ENCODE measurements around the gene ERCC8. TPM values are rescaled to one million over a fixed set of nuclear protein-coding genes. Genes with fewer than 3 reads are reported as not detected.
"Not testable (repeated sequence)": the region's sequence is repeated elsewhere in the genome, so short reads cannot be mapped to it uniquely, and the experiment has no call there.

The ERCC8 gene
- total RNA-seq, result 21.9 TPM
- 10 to 100 TPM; 10.4 to 15.3 (median 13.7) TPM for polyA plus RNA-seq (ENCODE audit: insufficient read depth in 1 of 8, insufficient read length in 8 of 8, low replicate concordance in 1 of 8)
- long read RNA-seq, donor 1, partial matches to known transcripts, result 29 of 31 reads
- long read RNA-seq, donor 1, other reads (novel, unspliced or antisense), result 0 of 31 reads
- long read RNA-seq, donor 2, result 0 reads
- long read RNA-seq, donor 3, transcript ERCC8-201 (12 exons, 2,017 nt), result major isoform, 7 of 64 reads
- long read RNA-seq, donor 3, partial matches to known transcripts, result 52 of 64 reads
- long read RNA-seq, donor 3, other reads (novel, unspliced or antisense), result 5 of 64 reads
- long read RNA-seq, donor 4, partial matches to known transcripts, result 0 of 3 reads
- long read RNA-seq, donor 4, other reads (novel, unspliced or antisense), result 0 of 3 reads
- long read RNA-seq, donor 5, transcript ERCC8-201 (12 exons, 2,017 nt), result major isoform, 9 of 187 reads
- long read RNA-seq, donor 5, partial matches to known transcripts, result 155 of 187 reads
- long read RNA-seq, donor 5, other reads (novel, unspliced or antisense), result 23 of 187 reads
- long read RNA-seq, donor 6, transcript ERCC8-201 (12 exons, 2,017 nt), result major isoform, 10 of 11 reads
- long read RNA-seq, donor 6, partial matches to known transcripts, result 0 of 11 reads
- long read RNA-seq, donor 6, other reads (novel, unspliced or antisense), result 0 of 11 reads
- long read RNA-seq, donor 7, transcript ERCC8-201 (12 exons, 2,017 nt), result major isoform, 7 of 9 reads
- long read RNA-seq, donor 7, partial matches to known transcripts, result 0 of 9 reads
- long read RNA-seq, donor 7, other reads (novel, unspliced or antisense), result 0 of 9 reads
- long read RNA-seq, donor 8, partial matches to known transcripts, result 0 of 5 reads
- long read RNA-seq, donor 8, other reads (novel, unspliced or antisense), result 0 of 5 reads
- long read RNA-seq, donor 9, partial matches to known transcripts, result 0 of 3 reads
- long read RNA-seq, donor 9, other reads (novel, unspliced or antisense), result 0 of 3 reads
- long read RNA-seq, donor 10, transcript ERCC8-201 (12 exons, 2,017 nt), result major isoform, 5 of 5 reads
- long read RNA-seq, donor 10, partial matches to known transcripts, result 0 of 5 reads
- long read RNA-seq, donor 10, other reads (novel, unspliced or antisense), result 0 of 5 reads
- long read RNA-seq, donor 11, partial matches to known transcripts, result 5 of 87 reads
- long read RNA-seq, donor 11, other reads (novel, unspliced or antisense), result 81 of 87 reads

- peak; percentile 97 for DNase-seq
- Histone ChIP-seq H3K4me3 (ENCODE audit: low read length) (peak within 1 kb of the TSS; percentile 94), H3K27ac (ENCODE audit: low read length) (peak within 1 kb of the TSS; percentile 93), H3K9me3 (replicated peaks; ENCODE audit: control insufficient read depth, low read depth, low read length) (peaks cover 3% of the 10 kb centered on the region), H3K4me1 (ENCODE audit: control insufficient read depth, insufficient read depth, low read length) (peaks cover 5% of the 10 kb centered on the region), H3K27me3 (ENCODE audit: control insufficient read depth, insufficient read depth, low read length) (no peaks in the 10 kb centered on the region), H3K36me3 (ENCODE audit: control insufficient read depth, insufficient read depth, low read length) (peaks cover 6% of the 10 kb centered on the region)
- under 1% methylated on average over 37 of the region's 64 CpGs for WGBS (ENCODE audit: insufficient coverage)
These were observed at the start of gene ERCC8, which contains the start of gene NDUFAF2 for GRCh38 chr5:60944904-60945812. ERCC8 (minus strand) TSS chr5:60945070; CDS start chr5:60945008, 62 bp downstream. NDUFAF2 (plus strand) TSS chr5:60945205; CDS start chr5:60945256, 51 bp downstream.

GRCh38 chr5:60993875-60994571, 49.2 kb upstream of the ERCC8 start:
- WGBS (ENCODE audit: insufficient coverage), result 98% methylated on average over 10 of the region's 11 CpGs
- peaks cover 24% of the 10 kb centered on the region for H3K9me3 ChIP-seq (replicated peaks; ENCODE audit: control insufficient read depth, low read depth, low read length)
- H3K27ac ChIP-seq (ENCODE audit: low read length), result no peak overlapping the region

GRCh38 chr5:60993425-60993824, 48.6 kb upstream of the ERCC8 start:
- Histone ChIP-seq H3K4me3 (ENCODE audit: low read length) (no peak overlapping the region), H3K9me3 (replicated peaks; ENCODE audit: control insufficient read depth, low read depth, low read length) (peaks cover 26% of the 10 kb centered on the region), H3K27me3 (ENCODE audit: control insufficient read depth, insufficient read depth, low read length) (no peaks in the 10 kb centered on the region), H3K27ac (ENCODE audit: low read length) (no peak overlapping the region), H3K4me1 (ENCODE audit: control insufficient read depth, insufficient read depth, low read length) (no peaks in the 10 kb centered on the region), H3K36me3 (ENCODE audit: control insufficient read depth, insufficient read depth, low read length) (peaks cover 2% of the 10 kb centered on the region)
- DNase-seq, result no peak
- WGBS (ENCODE audit: insufficient coverage), result 84% methylated on average over 2 of the region's 2 CpGs

More at GRCh38 chr5:60993875-60994571, 49.2 kb upstream of the ERCC8 start:
- H3K4me3 ChIP-seq (ENCODE audit: low read length), result no peak overlapping the region
- no peaks in the 10 kb centered on the region for H3K4me1 ChIP-seq (ENCODE audit: control insufficient read depth, insufficient read depth, low read length)
- no peak for DNase-seq
- peaks cover 2% of the 10 kb centered on the region for H3K36me3 ChIP-seq (ENCODE audit: control insufficient read depth, insufficient read depth, low read length)
- H3K27me3 ChIP-seq (ENCODE audit: control insufficient read depth, insufficient read depth, low read length), result no peaks in the 10 kb centered on the region

GRCh38 chr5:60992871-60993270, 48.0 kb upstream of the ERCC8 start:
- Histone ChIP-seq H3K4me1 (ENCODE audit: control insufficient read depth, insufficient read depth, low read length) (no peaks in the 10 kb centered on the region), H3K27me3 (ENCODE audit: control insufficient read depth, insufficient read depth, low read length) (no peaks in the 10 kb centered on the region), H3K36me3 (ENCODE audit: control insufficient read depth, insufficient read depth, low read length) (peaks cover 2% of the 10 kb centered on the region), H3K4me3 (ENCODE audit: low read length) (no peak overlapping the region), H3K9me3 (replicated peaks; ENCODE audit: control insufficient read depth, low read depth, low read length) (peaks cover 26% of the 10 kb centered on the region), H3K27ac (ENCODE audit: low read length) (no peak overlapping the region)
- DNase-seq, result no peak
- WGBS (ENCODE audit: insufficient coverage), result 97% methylated on average over 5 of the region's 6 CpGs

GRCh38 chr5:60989790-60990189, 44.9 kb upstream of the ERCC8 start:
- Histone ChIP-seq H3K9me3 (replicated peaks; ENCODE audit: control insufficient read depth, low read depth, low read length) (peaks cover 33% of the 10 kb centered on the region), H3K36me3 (ENCODE audit: control insufficient read depth, insufficient read depth, low read length) (peaks cover 2% of the 10 kb centered on the region), H3K27ac (ENCODE audit: low read length) (no peak overlapping the region), H3K27me3 (ENCODE audit: control insufficient read depth, insufficient read depth, low read length) (no peaks in the 10 kb centered on the region), H3K4me1 (ENCODE audit: control insufficient read depth, insufficient read depth, low read length) (no peaks in the 10 kb centered on the region), H3K4me3 (ENCODE audit: low read length) (no peak overlapping the region)
- WGBS (ENCODE audit: insufficient coverage), result no CpG with 5 or more reads among the region's 4 CpGs
- no peak for DNase-seq

GRCh38 chr5:60982127-60982526, 37.3 kb upstream of the ERCC8 start:
- not testable (repeated sequence) for H3K4me3 ChIP-seq (ENCODE audit: low read length); H3K27me3 ChIP-seq (ENCODE audit: control insufficient read depth, insufficient read depth, low read length); H3K4me1 ChIP-seq (ENCODE audit: control insufficient read depth, insufficient read depth, low read length); H3K27ac ChIP-seq (ENCODE audit: low read length); DNase-seq; H3K36me3 ChIP-seq (ENCODE audit: control insufficient read depth, insufficient read depth, low read length)
- peaks cover 16% of the 10 kb centered on the region for H3K9me3 ChIP-seq (replicated peaks; ENCODE audit: control insufficient read depth, low read depth, low read length)
- 100% methylated on average over 1 of the region's 3 CpGs for WGBS (ENCODE audit: insufficient coverage)

- Histone ChIP-seq H3K27me3 (ENCODE audit: control insufficient read depth, insufficient read depth, low read length) (no peaks in the 10 kb centered on the region), H3K36me3 (ENCODE audit: control insufficient read depth, insufficient read depth, low read length) (peaks cover 4% of the 10 kb centered on the region), H3K9me3 (replicated peaks; ENCODE audit: control insufficient read depth, low read depth, low read length) (peaks cover 11% of the 10 kb centered on the region), H3K27ac (ENCODE audit: low read length) (no peak overlapping the region), H3K4me3 (ENCODE audit: low read length) (no peak overlapping the region), H3K4me1 (ENCODE audit: control insufficient read depth, insufficient read depth, low read length) (no peaks in the 10 kb centered on the region)
- WGBS (ENCODE audit: insufficient coverage), result no CpG with 5 or more reads among the region's 2 CpGs
- no peak for DNase-seq
These were observed 35.6 kb upstream of the ERCC8 start for GRCh38 chr5:60980511-60980910.

GRCh38 chr5:60978968-60979367, 34.1 kb upstream of the ERCC8 start:
- Histone ChIP-seq H3K27me3 (ENCODE audit: control insufficient read depth, insufficient read depth, low read length) (no peaks in the 10 kb centered on the region), H3K9me3 (replicated peaks; ENCODE audit: control insufficient read depth, low read depth, low read length) (peaks cover 11% of the 10 kb centered on the region), H3K27ac (ENCODE audit: low read length) (no peak overlapping the region), H3K4me3 (ENCODE audit: low read length) (no peak overlapping the region), H3K4me1 (ENCODE audit: control insufficient read depth, insufficient read depth, low read length) (no peaks in the 10 kb centered on the region), H3K36me3 (ENCODE audit: control insufficient read depth, insufficient read depth, low read length) (peaks cover 4% of the 10 kb centered on the region)
- no CpG with 5 or more reads among the region's 1 CpG for WGBS (ENCODE audit: insufficient coverage)
- no peak for DNase-seq

Measured in muscle of leg (tissue), 16 donors.